Peyer's patch (tissue), 4 donors: Measurements from ENCODE around the gene CIAO2A. TPM values are rescaled to one million over a fixed set of nuclear protein-coding genes. Genes with fewer than 3 reads are reported as not detected.

Source experiments
- DNase-seq, 3 donors: peaks; one replicate each; pipeline ENCODE4 v3.0.0-alpha.2; 2017 to 2019
- H3K27ac ChIP-seq, 4 donors: fragments of 200-600 bp; sonication (generic); one replicate each; pipeline ENCODE4 v1.5.1; 2016 to 2019
- H3K27me3 ChIP-seq, 2 donors: fragments of 200-600 bp; sonication (generic); one replicate each; pipeline ENCODE4 v1.5.1; 2019
- H3K36me3 ChIP-seq, 3 donors: fragments of 200-600 bp; sonication (generic); one replicate each; pipeline ENCODE4 v1.5.1; 2016 to 2019
- H3K4me1 ChIP-seq, 4 donors: fragments of 200-600 bp; sonication (generic); one replicate each; pipeline ENCODE4 v1.5.1; 2016 to 2019
- H3K4me3 ChIP-seq, 4 donors: fragments of 200-600 bp; sonication (generic); 1 replicate in 3 of 4; 2 replicates in 1 of 4; pipeline ENCODE4 v1.5.1; 2016 to 2019; ENCODE audit warnings: mild to moderate bottlenecking in 1 of 4
- H3K9me3 ChIP-seq, 4 donors: fragments of 200-600 bp; sonication (generic); one replicate each; pipeline ENCODE4 v1.5.1; 2016 to 2019; ENCODE audit warnings: mild to moderate bottlenecking in 1 of 4
- POLR2A ChIP-seq, 2 donors: fragments of 450-650 bp; IDR thresholded peaks; one replicate each; pipeline ENCODE4 v1.5.1; 2017; ENCODE audit warnings: antibody characterized with exemption in 2 of 2, mild to moderate bottlenecking in 2 of 2, moderate library complexity in 2 of 2
- total RNA-seq, 4 donors: library from RNA; depleted of rRNA; stranded (reverse); fragments of >200 nt; gene quantifications; one replicate each; pipeline ENCODE4 v1.1.0, GENCODE V29; 2016
- TF ChIP-seq, protein P1 (sequence below), 6 experiments: fragments of 450-650 bp in 4 of 6; fragments of 200-600 bp in 2 of 6; sonication (generic) in 1 of 6; IDR thresholded peaks; one replicate each; pipeline ENCODE4 v1.5.1; 2017 to 2019; ENCODE audit warnings: antibody characterized with exemption in 6 of 6, mild to moderate bottlenecking in 3 of 6, moderate library complexity in 1 of 6

Gene CIAO2A
- total RNA-seq, 4 donors from 2014 or later = 56.3 to 137 (median 78.0) TPM

DNA sequence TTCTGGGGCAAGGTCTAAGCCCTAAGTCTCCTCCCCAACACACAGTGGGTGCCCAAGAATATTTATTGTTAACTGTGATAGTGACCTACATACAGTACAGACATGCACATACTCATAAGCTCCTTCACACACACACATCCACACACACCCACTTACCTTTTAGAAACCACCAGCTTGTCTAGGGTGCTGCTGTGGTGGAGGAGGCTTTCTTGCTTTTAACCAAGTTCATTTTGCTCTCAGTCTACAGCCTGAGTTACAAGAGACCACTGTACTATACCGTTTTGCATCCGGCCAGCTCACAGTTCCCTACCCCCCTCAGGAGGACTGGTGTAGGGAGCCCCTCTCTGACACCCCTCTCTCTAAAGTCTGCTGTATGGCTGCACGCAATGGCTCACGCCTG, 64.0 kb downstream of the CIAO2A start:
- no peaks in the 10 kb centered on the region for H3K27me3 ChIP-seq
- peak in 1 of 3 donors; percentile 50 for DNase-seq
- H3K9me3 ChIP-seq = no peaks in the 10 kb centered on the region
- peaks cover 0 to 5% (median 0%) of the 10 kb centered on the region in 3 donors for H3K36me3 ChIP-seq
- TF ChIP-seq, protein P1, sequence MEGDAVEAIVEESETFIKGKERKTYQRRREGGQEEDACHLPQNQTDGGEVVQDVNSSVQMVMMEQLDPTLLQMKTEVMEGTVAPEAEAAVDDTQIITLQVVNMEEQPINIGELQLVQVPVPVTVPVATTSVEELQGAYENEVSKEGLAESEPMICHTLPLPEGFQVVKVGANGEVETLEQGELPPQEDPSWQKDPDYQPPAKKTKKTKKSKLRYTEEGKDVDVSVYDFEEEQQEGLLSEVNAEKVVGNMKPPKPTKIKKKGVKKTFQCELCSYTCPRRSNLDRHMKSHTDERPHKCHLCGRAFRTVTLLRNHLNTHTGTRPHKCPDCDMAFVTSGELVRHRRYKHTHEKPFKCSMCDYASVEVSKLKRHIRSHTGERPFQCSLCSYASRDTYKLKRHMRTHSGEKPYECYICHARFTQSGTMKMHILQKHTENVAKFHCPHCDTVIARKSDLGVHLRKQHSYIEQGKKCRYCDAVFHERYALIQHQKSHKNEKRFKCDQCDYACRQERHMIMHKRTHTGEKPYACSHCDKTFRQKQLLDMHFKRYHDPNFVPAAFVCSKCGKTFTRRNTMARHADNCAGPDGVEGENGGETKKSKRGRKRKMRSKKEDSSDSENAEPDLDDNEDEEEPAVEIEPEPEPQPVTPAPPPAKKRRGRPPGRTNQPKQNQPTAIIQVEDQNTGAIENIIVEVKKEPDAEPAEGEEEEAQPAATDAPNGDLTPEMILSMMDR (IDR thresholded peaks at IDR 0.05) = no peak
- no peak for TF ChIP-seq POLR2A (IDR thresholded peaks at IDR 0.05)
- H3K27ac ChIP-seq = peak overlapping the region in 2 of 4 donors; percentile 17 to 28
- H3K4me1 ChIP-seq = peaks cover 0 to 32% (median 0%) of the 10 kb centered on the region in 4 donors
- no peak overlapping the region for H3K4me3 ChIP-seq

DNA sequence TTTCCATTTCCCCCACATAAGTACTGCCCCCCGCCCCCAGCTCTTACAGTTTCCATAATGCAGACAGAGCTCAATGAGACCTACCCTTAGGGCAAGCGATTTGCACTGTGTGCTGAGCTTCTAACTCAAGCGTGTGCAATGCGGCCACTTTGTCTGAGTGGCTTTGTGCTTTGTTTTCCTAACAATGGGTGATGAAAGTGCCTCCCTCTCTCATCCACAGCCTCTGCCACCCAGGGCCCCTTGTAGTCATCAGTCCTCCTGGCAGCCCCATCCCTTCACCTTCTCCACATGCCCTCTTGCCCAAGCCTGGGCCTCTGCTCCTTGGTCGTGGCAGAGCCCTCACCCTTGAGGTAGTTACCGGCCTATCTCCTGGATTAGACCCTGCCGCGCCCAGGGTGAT, 64.5 kb downstream of the CIAO2A start:
- Histone ChIP-seq H3K4me3 (no peak overlapping the region), H3K27ac (peak overlapping the region in 2 of 4 donors; percentile 17 to 50)

GRCh38 chr15:64026591-64026990, 67.0 kb downstream of the CIAO2A start:
- Histone ChIP-seq H3K27ac (no peak overlapping the region), H3K9me3 (no peaks in the 10 kb centered on the region), H3K4me3 (no peak overlapping the region), H3K36me3 (peaks cover 0 to 5% (median 0%) of the 10 kb centered on the region in 3 donors), H3K27me3 (no peaks in the 10 kb centered on the region), H3K4me1 (peaks cover 0 to 56% (median 5%) of the 10 kb centered on the region in 4 donors)
- no peak for DNase-seq
- TF ChIP-seq, protein P1 (IDR thresholded peaks at IDR 0.05) = no peak
- no peak for TF ChIP-seq POLR2A (IDR thresholded peaks at IDR 0.05)

More for the DNA sequence above, 64.5 kb downstream of the CIAO2A start:
- TF ChIP-seq POLR2A (IDR thresholded peaks at IDR 0.05) = no peak
- TF ChIP-seq, protein P1 (IDR thresholded peaks at IDR 0.05) = no peak
- no peaks in the 10 kb centered on the region for H3K27me3 ChIP-seq
- peaks cover 0 to 5% (median 0%) of the 10 kb centered on the region in 3 donors for H3K36me3 ChIP-seq
- no peak for DNase-seq
- peaks cover 0 to 37% (median 2%) of the 10 kb centered on the region in 4 donors for H3K4me1 ChIP-seq
- no peaks in the 10 kb centered on the region for H3K9me3 ChIP-seq

GRCh38 chr15:64024172-64025050, 69.2 kb downstream of the CIAO2A start:
- Histone ChIP-seq H3K27ac (peak overlapping the region in 3 of 4 donors; percentile 5 to 72 (median 61)), H3K9me3 (no peaks in the 10 kb centered on the region), H3K27me3 (no peaks in the 10 kb centered on the region), H3K4me3 (no peak overlapping the region), H3K36me3 (peaks cover 0 to 8% (median 0%) of the 10 kb centered on the region in 3 donors), H3K4me1 (peaks cover 0 to 68% (median 5%) of the 10 kb centered on the region in 4 donors)
- TF ChIP-seq, protein P1 (IDR thresholded peaks at IDR 0.05) = peak in 2 of 6 experiments; percentile 17
- TF ChIP-seq POLR2A (IDR thresholded peaks at IDR 0.05) = no peak
- DNase-seq = peak in 1 of 3 donors; percentile 40

DNA sequence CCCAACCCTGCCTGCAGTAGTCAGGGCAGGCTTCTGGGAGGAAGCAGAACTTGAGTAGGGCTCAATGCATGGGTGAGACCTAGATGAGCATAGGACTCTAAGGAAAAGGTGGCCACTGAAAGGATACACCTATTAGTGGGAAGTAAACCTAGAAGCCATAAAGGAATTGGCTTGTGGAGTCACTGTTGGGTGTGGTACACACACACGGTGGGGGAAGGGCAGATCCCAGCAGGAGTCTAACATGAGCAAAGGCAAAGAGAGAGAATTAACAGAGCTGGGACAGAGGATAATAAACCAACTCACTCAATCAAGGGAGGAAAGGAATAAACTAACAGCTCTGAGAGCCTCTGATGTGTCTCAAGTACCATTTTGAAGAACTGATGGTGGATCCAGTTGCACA, 70.4 kb downstream of the CIAO2A start:
- Histone ChIP-seq H3K9me3 (no peaks in the 10 kb centered on the region), H3K27me3 (no peaks in the 10 kb centered on the region), H3K27ac (peak overlapping the region in 3 of 4 donors; percentile 5 to 72 (median 61)), H3K36me3 (peaks cover 0 to 8% (median 0%) of the 10 kb centered on the region in 3 donors), H3K4me3 (no peak overlapping the region), H3K4me1 (peaks cover 0 to 73% (median 5%) of the 10 kb centered on the region in 4 donors)
- TF ChIP-seq POLR2A (IDR thresholded peaks at IDR 0.05) = no peak
- TF ChIP-seq, protein P1 (IDR thresholded peaks at IDR 0.05) = no peak
- peak in 2 of 3 donors; percentile 81 to 82 for DNase-seq
